PC-9 (cell line): Measurements from ENCODE around the gene THOC6. TPM values are rescaled to one million over a fixed set of nuclear protein-coding genes. Genes with fewer than 3 reads are reported as not detected.

ENCODE experiments used
- BruUV-seq: library from RNA; stranded (reverse); fragments of 400-500 nt; replicated peaks from 2 replicates; lab custom pipeline; 2021; lab: Mats Ljungman, UMichigan
- CTCF ChIA-PET: fragments of 300-600 bp; sonication (Branson Sonifier 250); formaldehyde crosslinking; loops from one replicate; lab custom pipeline; 2022; ENCODE audit warnings: antibody characterized with exemption; lab: Charles Lee
- POLR2A ChIA-PET: fragments of 300-600 bp; sonication (Branson Sonifier 250); formaldehyde crosslinking; loops from one replicate; lab custom pipeline; 2022; ENCODE audit warnings: antibody characterized with exemption; ENCODE audit not compliant: unreplicated experiment; lab: Charles Lee
- DNase-seq, 2 experiments: peaks; one replicate each; pipeline versions ENCODE4 v3.0.0 to v3.0.0-alpha.2; 2015 to 2022; ENCODE audit warnings: mixed read lengths in 1 of 2
- H2AFZ ChIP-seq: fragments of 200-600 bp; sonication (generic); 2 replicates; pipeline ENCODE4 v1.8.1; 2017; ENCODE audit warnings: antibody characterized with exemption
- H3F3A ChIP-seq: fragments of 200-600 bp; sonication (generic); 2 replicates; pipeline ENCODE4 v1.8.1; 2017; ENCODE audit warnings: antibody characterized with exemption, mild to moderate bottlenecking, low read depth; ENCODE audit not compliant: insufficient read depth
- H3K27ac ChIP-seq: fragments of 200-600 bp; sonication (generic); 2 replicates; pipeline ENCODE4 v1.6.1; 2016; ENCODE audit warnings: mixed run types
- H3K27me3 ChIP-seq: fragments of 200-600 bp; sonication (generic); 2 replicates; pipeline ENCODE4 v1.6.1; 2016; ENCODE audit warnings: low read depth, mixed run types; ENCODE audit not compliant: insufficient read depth
- H3K36me3 ChIP-seq: fragments of 200-600 bp; sonication (generic); 2 replicates; pipeline ENCODE4 v1.6.1; 2016; ENCODE audit warnings: low read depth, mixed run types
- H3K4me1 ChIP-seq: fragments of 200-600 bp; sonication (generic); replicated peaks from 2 replicates; pipeline ENCODE4 v1.6.1; 2016; ENCODE audit warnings: mixed run types; ENCODE audit not compliant: insufficient read depth
- H3K4me2 ChIP-seq: fragments of 200-600 bp; sonication (generic); 2 replicates; pipeline ENCODE4 v1.6.1; 2017; ENCODE audit warnings: mixed run types
- H3K4me3 ChIP-seq: fragments of 200-600 bp; sonication (generic); 2 replicates; pipeline ENCODE4 v1.6.1; 2016; ENCODE audit warnings: mixed run types
- H3K79me2 ChIP-seq: fragments of 200-600 bp; sonication (generic); 2 replicates; pipeline ENCODE4 v1.6.1; 2017; ENCODE audit warnings: low read depth, mixed run types
- H3K9me2 ChIP-seq: fragments of 200-600 bp; sonication (generic); 2 replicates; pipeline ENCODE4 v1.8.1; 2017; ENCODE audit warnings: mild to moderate bottlenecking; ENCODE audit not compliant: insufficient read depth
- H3K9me3 ChIP-seq: fragments of 200-600 bp; sonication (generic); 2 replicates; pipeline ENCODE4 v1.8.1; 2016; ENCODE audit warnings: low read depth; ENCODE audit not compliant: insufficient read depth
- H4K20me1 ChIP-seq: fragments of 200-600 bp; sonication (generic); 2 replicates; pipeline ENCODE4 v1.8.1; 2017; ENCODE audit not compliant: insufficient read depth
- CTCF ChIP-seq: fragments of 200-600 bp; sonication (generic); conservative IDR thresholded peaks from 2 replicates; pipeline ENCODE4 v1.6.1; 2017; ENCODE audit warnings: mixed run types, antibody characterized with exemption, mild to moderate bottlenecking, moderate library complexity
- EZH2 ChIP-seq: fragments of 200-600 bp; sonication (generic); IDR thresholded peaks from 2 replicates; pipeline ENCODE4 v1.8.0; 2017; ENCODE audit warnings: antibody characterized with exemption, low read depth
- intact Hi-C: fragments of 100-400 bp; cut with micrococcal nuclease; formaldehyde crosslinking; loops from one replicate; pipeline ENCODE4 v1.10.0; 2022; ENCODE audit not compliant: unreplicated experiment
- total RNA-seq: library from RNA; stranded (reverse); gene quantifications from 2 replicates; pipeline ENCODE4 v1.2.3, GENCODE V29; 2021

Gene THOC6
- total RNA-seq, 1 experiment from 2014 or later, result 69.9 TPM

DNA sequence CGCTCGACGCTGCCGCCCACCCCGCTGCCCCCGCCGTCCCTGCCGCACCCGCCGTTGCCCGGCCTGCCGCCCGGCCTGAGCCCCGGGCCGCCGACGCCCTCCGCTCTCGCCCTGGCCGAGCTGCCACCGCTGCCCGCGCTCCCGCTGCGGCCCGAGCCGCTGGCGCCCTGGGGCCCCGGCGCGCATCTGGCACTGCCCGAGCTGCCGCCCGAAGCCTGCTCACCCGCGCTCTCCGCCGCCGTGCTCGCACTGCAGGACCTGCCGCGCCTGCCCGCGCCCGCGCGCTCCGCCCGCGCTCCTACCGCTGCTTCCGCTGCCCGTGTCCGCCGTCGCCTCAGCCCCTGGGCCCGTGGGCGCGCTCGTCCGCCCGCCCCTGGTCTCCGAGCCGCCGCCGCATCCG, 19.5 kb upstream of the THOC6 start:
- H4K20me1 ChIP-seq, result no peaks in the 10 kb centered on the region
- H3K9me2 ChIP-seq, result no peaks in the 10 kb centered on the region
- H3K9me3 ChIP-seq, result no peaks in the 10 kb centered on the region
- no TSS peak for BruUV-seq
- H3K4me3 ChIP-seq, result no peak overlapping the region
- H3K4me1 ChIP-seq, result peaks cover 38% of the 10 kb centered on the region
- ChIA-PET POLR2A (interaction anchor here (0.6 to 3.2 kb wide), 3 partner anchors 9 to 23 kb away, joined by 8 to 87 read pairs (median 9); partner anchors contain the start of genes HCFC1R1, THOC6 and TNFRSF12A), CTCF (interaction anchor here (0.6 to 1.6 kb wide), 7 partner anchors 8 to 125 kb away, joined by 3 to 15 read pairs (median 4); partner anchors contain the start of genes CLDN9, HCFC1R1, THOC6 and TNFRSF12A)
- H3K27me3 ChIP-seq, result no peaks in the 10 kb centered on the region
- TF ChIP-seq EZH2, result no peak
- no peak for TF ChIP-seq CTCF
- H3K4me2 ChIP-seq, result no peak overlapping the region
- peaks cover 12% of the 10 kb centered on the region; the same call in 1 of the 2 replicates for H3K79me2 ChIP-seq
- peak in 1 of 2 experiments; percentile 67 for DNase-seq
- intact Hi-C loops, result loop anchor here (1.0 to 2.0 kb wide), 3 partner anchors 9 to 54 kb away; no protein-coding TSS in a partner anchor
- no peaks in the 10 kb centered on the region for H3K36me3 ChIP-seq
- no peak overlapping the region for H3K27ac ChIP-seq
- peaks cover 32% of the 10 kb centered on the region for H3F3A ChIP-seq
- H2AFZ ChIP-seq, result no peak overlapping the region

- Histone ChIP-seq H3F3A (peaks cover 36% of the 10 kb centered on the region), H3K36me3 (no peaks in the 10 kb centered on the region), H3K4me1 (peaks cover 42% of the 10 kb centered on the region), H3K4me2 (peak overlapping the region; percentile 67), H3K79me2 (peaks cover 12% of the 10 kb centered on the region; the same call in 1 of the 2 replicates), H4K20me1 (no peaks in the 10 kb centered on the region), H3K27me3 (no peaks in the 10 kb centered on the region), H3K9me2 (no peaks in the 10 kb centered on the region), H3K9me3 (no peaks in the 10 kb centered on the region), H2AFZ (peak overlapping the region; percentile 68), H3K4me3 (peak overlapping the region; percentile 55), H3K27ac (peak overlapping the region; percentile 51)
- ChIA-PET POLR2A (interaction anchor here (3.2 kb wide), 1 partner anchor 17 kb away, joined by 87 read pairs; the partner anchor contains the start of genes HCFC1R1, THOC6 and TNFRSF12A), CTCF (interaction anchor here (0.6 to 1.6 kb wide), 5 partner anchors 15 to 40 kb away, joined by 3 to 15 read pairs (median 5); partner anchors contain the start of gene TNFRSF12A)
- intact Hi-C loops, result loop anchor here (1.0 to 2.0 kb wide), 3 partner anchors 10 to 54 kb away; no protein-coding TSS in a partner anchor
- no peak for TF ChIP-seq CTCF
- TF ChIP-seq EZH2, result no peak
- peak; percentile 74 to 78 for DNase-seq
- BruUV-seq, result TSS peak; percentile 61
Measured at GRCh38 chr16:3004781-3005284, 19.0 kb upstream of the THOC6 start.

- no peaks in the 10 kb centered on the region for H3K9me3 ChIP-seq
- intact Hi-C loops, result no loop called here
- H3K4me1 ChIP-seq, result peaks cover 65% of the 10 kb centered on the region
- no peaks in the 10 kb centered on the region for H3K9me2 ChIP-seq
- H3K4me2 ChIP-seq, result peak overlapping the region; percentile 72
- H4K20me1 ChIP-seq, result no peaks in the 10 kb centered on the region
- ChIA-PET POLR2A (interaction anchor here (0.6 kb wide), 1 partner anchor 16 kb away, joined by 3 read pairs; no protein-coding TSS in a partner anchor), CTCF (interaction anchor here (0.5 to 1.1 kb wide), 4 partner anchors 14 to 21 kb away, joined by 3 to 6 read pairs (median 3); no protein-coding TSS in a partner anchor)
- H3K4me3 ChIP-seq, result no peak overlapping the region
- peaks cover 54% of the 10 kb centered on the region for H3F3A ChIP-seq
- H3K27ac ChIP-seq, result no peak overlapping the region
- H3K79me2 ChIP-seq, result peaks cover 12% of the 10 kb centered on the region; the same call in 1 of the 2 replicates
- TF ChIP-seq EZH2, result no peak
- no peak for TF ChIP-seq CTCF
- no peak for DNase-seq
- H2AFZ ChIP-seq, result no peak overlapping the region
- BruUV-seq, result no TSS peak
- no peaks in the 10 kb centered on the region for H3K36me3 ChIP-seq
- no peaks in the 10 kb centered on the region for H3K27me3 ChIP-seq
Measured at GRCh38 chr16:3007059-3007956, 16.5 kb upstream of the THOC6 start.
